ENCODE measurements around the gene TRHDE. TPM values are rescaled to one million over a fixed set of nuclear protein-coding genes. Genes with fewer than 3 reads are reported as not detected.

Gene TRHDE
- total and polyA plus RNA-seq, 7 donors = 0.42 to 10.0 (median 2.9) TPM

DNA sequence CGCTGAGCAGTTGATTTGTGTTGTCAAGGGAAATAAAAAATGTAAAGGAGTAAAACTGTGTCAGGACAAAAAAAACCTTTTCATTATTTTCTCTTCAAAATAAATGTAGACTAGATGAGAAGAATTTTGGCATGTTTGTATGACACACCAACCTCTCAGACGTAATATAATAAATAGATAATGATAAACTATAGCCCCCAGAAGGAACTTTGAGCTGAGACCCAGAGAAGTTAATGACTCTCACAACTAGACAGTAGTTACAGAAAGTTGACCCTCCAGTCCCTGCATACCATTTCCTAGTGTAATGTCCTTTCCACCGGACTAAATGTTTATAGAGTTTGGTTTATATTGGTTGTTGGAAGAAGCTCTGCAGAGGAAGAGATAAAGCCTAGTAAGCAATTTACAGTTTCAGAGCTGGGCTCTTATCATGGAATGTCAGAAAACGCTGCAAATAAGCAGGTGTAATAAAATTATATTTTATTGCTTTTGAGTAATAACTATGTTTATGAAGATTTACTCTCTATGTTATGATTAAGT lies 97.3 kb downstream of the TRHDE start:
- no peak overlapping the region for H3K27ac ChIP-seq
- 12 to 43% methylated on average over 4 of the region's 4 CpGs for WGBS, 2 donors
- H3K36me3 ChIP-seq = no peaks in the 10 kb centered on the region
- no peak for TF ChIP-seq EP300 (IDR thresholded peaks at IDR 0.05)
- TF ChIP-seq POLR2A (IDR thresholded peaks at IDR 0.05) = no peak
- TF ChIP-seq, protein P1, sequence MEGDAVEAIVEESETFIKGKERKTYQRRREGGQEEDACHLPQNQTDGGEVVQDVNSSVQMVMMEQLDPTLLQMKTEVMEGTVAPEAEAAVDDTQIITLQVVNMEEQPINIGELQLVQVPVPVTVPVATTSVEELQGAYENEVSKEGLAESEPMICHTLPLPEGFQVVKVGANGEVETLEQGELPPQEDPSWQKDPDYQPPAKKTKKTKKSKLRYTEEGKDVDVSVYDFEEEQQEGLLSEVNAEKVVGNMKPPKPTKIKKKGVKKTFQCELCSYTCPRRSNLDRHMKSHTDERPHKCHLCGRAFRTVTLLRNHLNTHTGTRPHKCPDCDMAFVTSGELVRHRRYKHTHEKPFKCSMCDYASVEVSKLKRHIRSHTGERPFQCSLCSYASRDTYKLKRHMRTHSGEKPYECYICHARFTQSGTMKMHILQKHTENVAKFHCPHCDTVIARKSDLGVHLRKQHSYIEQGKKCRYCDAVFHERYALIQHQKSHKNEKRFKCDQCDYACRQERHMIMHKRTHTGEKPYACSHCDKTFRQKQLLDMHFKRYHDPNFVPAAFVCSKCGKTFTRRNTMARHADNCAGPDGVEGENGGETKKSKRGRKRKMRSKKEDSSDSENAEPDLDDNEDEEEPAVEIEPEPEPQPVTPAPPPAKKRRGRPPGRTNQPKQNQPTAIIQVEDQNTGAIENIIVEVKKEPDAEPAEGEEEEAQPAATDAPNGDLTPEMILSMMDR (IDR thresholded peaks at IDR 0.05) = no peak
- TF ChIP-seq POLR2AphosphoS5 (IDR thresholded peaks at IDR 0.05) = no peak
- no peak for DNase-seq
- H3K4me3 ChIP-seq = no peak overlapping the region
- no peaks in the 10 kb centered on the region for H3K4me1 ChIP-seq
- intact Hi-C loops (cut with DNase I) = no loop called here
- no peaks in the 10 kb centered on the region for H3K27me3 ChIP-seq
- H3K9me3 ChIP-seq = no peaks in the 10 kb centered on the region

- no peaks in the 10 kb centered on the region for H3K9me3 ChIP-seq
- H3K4me1 ChIP-seq = no peaks in the 10 kb centered on the region
- H3K36me3 ChIP-seq = no peaks in the 10 kb centered on the region
- no peak for DNase-seq
- H3K4me3 ChIP-seq = no peak overlapping the region
- WGBS, 2 donors = 87 to 90% methylated on average over 2 of the region's 2 CpGs
- H3K27ac ChIP-seq = no peak overlapping the region
- no peaks in the 10 kb centered on the region for H3K27me3 ChIP-seq
- TF ChIP-seq, protein P1 (IDR thresholded peaks at IDR 0.05) = no peak
- no peak for TF ChIP-seq EP300 (IDR thresholded peaks at IDR 0.05)
- no peak for TF ChIP-seq POLR2AphosphoS5 (IDR thresholded peaks at IDR 0.05)
- TF ChIP-seq POLR2A (IDR thresholded peaks at IDR 0.05) = no peak
- intact Hi-C loops (cut with DNase I) = no loop called here
Observed at GRCh38 chr12:72380441-72380840, 108.3 kb downstream of the TRHDE start.

GRCh38 chr12:72388322-72388721 lies 116.2 kb downstream of the TRHDE start:
- no peaks in the 10 kb centered on the region for H3K36me3 ChIP-seq
- H3K4me3 ChIP-seq = no peak overlapping the region
- H3K9me3 ChIP-seq = no peaks in the 10 kb centered on the region
- TF ChIP-seq, protein P1 (IDR thresholded peaks at IDR 0.05) = no peak
- TF ChIP-seq POLR2AphosphoS5 (IDR thresholded peaks at IDR 0.05) = no peak
- no peak for TF ChIP-seq POLR2A (IDR thresholded peaks at IDR 0.05)
- TF ChIP-seq EP300 (IDR thresholded peaks at IDR 0.05) = no peak
- no peaks in the 10 kb centered on the region for H3K4me1 ChIP-seq
- no peak overlapping the region for H3K27ac ChIP-seq
- H3K27me3 ChIP-seq = no peaks in the 10 kb centered on the region
- intact Hi-C loops (cut with DNase I) = no loop called here
- no peak for DNase-seq

DNA sequence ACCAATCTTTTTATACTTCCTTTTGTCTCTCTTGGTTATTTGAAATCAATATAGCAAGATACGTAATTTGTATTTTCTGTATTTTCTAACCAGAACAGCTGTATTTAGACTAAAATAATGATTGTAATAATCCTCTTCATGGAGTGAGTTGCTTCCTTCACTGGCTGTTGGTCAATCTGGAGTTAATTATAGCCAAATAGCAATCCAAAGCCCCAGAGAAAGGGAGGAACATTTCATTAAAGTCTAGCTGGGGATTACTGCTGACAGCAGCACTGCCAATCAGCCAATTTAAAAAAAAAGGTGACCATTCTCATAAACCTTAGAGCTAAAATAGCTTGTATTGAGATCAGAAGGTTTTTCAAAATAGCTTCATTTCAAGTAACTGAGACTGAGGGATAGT lies 118.0 kb downstream of the TRHDE start:
- intact Hi-C loops (cut with DNase I) = no loop called here
- WGBS, 2 donors = 77 to 83% methylated on average over 1 of the region's 1 CpG
- Histone ChIP-seq H3K4me3 (no peak overlapping the region), H3K9me3 (no peaks in the 10 kb centered on the region), H3K4me1 (no peaks in the 10 kb centered on the region), H3K36me3 (no peaks in the 10 kb centered on the region), H3K27me3 (no peaks in the 10 kb centered on the region), H3K27ac (no peak overlapping the region)
- TF ChIP-seq POLR2AphosphoS5 (IDR thresholded peaks at IDR 0.05) = no peak
- no peak for DNase-seq

DNA sequence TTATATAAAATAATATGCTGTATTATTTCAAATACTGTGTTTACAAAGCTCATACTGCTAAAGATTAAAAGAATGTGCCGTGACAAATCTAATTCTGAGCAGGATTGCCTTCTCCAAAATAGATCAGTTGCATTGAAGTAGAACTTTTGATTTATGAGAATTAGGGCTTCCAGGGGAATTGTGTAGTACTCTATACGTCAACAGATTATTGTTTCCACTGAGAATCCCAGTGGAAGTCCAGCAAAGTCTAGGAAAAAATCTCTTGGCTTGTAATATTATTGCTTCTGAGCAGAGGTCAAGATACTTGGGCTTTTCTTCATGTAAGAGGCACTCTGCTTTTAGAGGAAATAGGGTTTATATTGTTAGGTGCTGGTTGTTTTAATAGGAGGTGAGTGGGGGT lies 133.9 kb downstream of the TRHDE start:
- no peaks in the 10 kb centered on the region for H3K36me3 ChIP-seq
- H3K9me3 ChIP-seq = no peaks in the 10 kb centered on the region
- TF ChIP-seq EP300 (IDR thresholded peaks at IDR 0.05) = no peak
- no peak for TF ChIP-seq POLR2A (IDR thresholded peaks at IDR 0.05)
- TF ChIP-seq POLR2AphosphoS5 (IDR thresholded peaks at IDR 0.05) = no peak
- TF ChIP-seq, protein P1 (IDR thresholded peaks at IDR 0.05) = no peak
- H3K4me1 ChIP-seq = peaks cover 0 to 25% (median 13%) of the 10 kb centered on the region in 4 donors
- intact Hi-C loops (cut with DNase I) = no loop called here
- no peak for DNase-seq
- H3K4me3 ChIP-seq = no peak overlapping the region
- no peak overlapping the region for H3K27ac ChIP-seq
- H3K27me3 ChIP-seq = no peaks in the 10 kb centered on the region
- WGBS, 2 donors = 63 to 65% methylated on average over 2 of the region's 2 CpGs

All from sigmoid colon (tissue), 7 donors.